Erythroblast (primary cell): ENCODE results near the gene KLHL7.
"Not testable (repeated sequence)": the region's sequence is repeated elsewhere in the genome, so short reads cannot be mapped to it uniquely, and the experiment has no call there.

Experiments
- DNase-seq, 2 experiments: peaks; one replicate each; lab custom pipeline; 2025; lab: John Stamatoyannopoulos, UW
- GATA1 ChIP-seq: IDR thresholded peaks from 2 replicates; pipeline ENCODE4 v1.6.1; 2011; ENCODE audit warnings: low read depth, mild to moderate bottlenecking, control low read depth, low read length, moderate library complexity
- POLR2A ChIP-seq: IDR thresholded peaks from 2 replicates; pipeline ENCODE4 v1.6.1; 2011; ENCODE audit warnings: mild to moderate bottlenecking, low read length

KLHL7 gene

GRCh38 chr7:23120106-23120505, 14.5 kb downstream of the KLHL7 start:
- DNase-seq: no peak
- TF ChIP-seq GATA1 (no peak), POLR2A (no peak)

GRCh38 chr7:23121165-23121564, 15.6 kb downstream of the KLHL7 start:
- TF ChIP-seq GATA1: no peak
- TF ChIP-seq POLR2A: no peak
- DNase-seq: no peak

GRCh38 chr7:23123007-23123406, 17.4 kb downstream of the KLHL7 start:
- no peak for DNase-seq
- TF ChIP-seq GATA1 (no peak), POLR2A (no peak)

- DNase-seq: no peak
- no peak for TF ChIP-seq GATA1
- no peak for TF ChIP-seq POLR2A
Observed at GRCh38 chr7:23123465-23123864, 17.9 kb downstream of the KLHL7 start.

- no peak for TF ChIP-seq GATA1
- TF ChIP-seq POLR2A: no peak
- no peak for DNase-seq
Observed at GRCh38 chr7:23129036-23129435, 23.5 kb downstream of the KLHL7 start.

- DNase-seq: not testable (repeated sequence)
Observed at GRCh38 chr7:23131799-23132198, 26.2 kb downstream of the KLHL7 start.

- DNase-seq: no peak
- TF ChIP-seq POLR2A (no peak), GATA1 (no peak)
Observed at GRCh38 chr7:23133797-23134196, 28.2 kb downstream of the KLHL7 start.

- no peak for TF ChIP-seq POLR2A
- no peak for TF ChIP-seq GATA1
- no peak for DNase-seq
Observed at GRCh38 chr7:23135755-23136154, 30.2 kb downstream of the KLHL7 start.

- DNase-seq: no peak
- TF ChIP-seq GATA1 (no peak), POLR2A (no peak)
Observed at GRCh38 chr7:23136216-23136615, 30.6 kb downstream of the KLHL7 start.

- DNase-seq: no peak
- TF ChIP-seq GATA1 (no peak), POLR2A (no peak)
Observed at GRCh38 chr7:23157679-23158078, 52.1 kb downstream of the KLHL7 start.

GRCh38 chr7:23158546-23158945, 53.0 kb downstream of the KLHL7 start:
- no peak for TF ChIP-seq POLR2A
- TF ChIP-seq GATA1: no peak
- no peak for DNase-seq

- DNase-seq: peak; percentile 76 to 91
- no peak for TF ChIP-seq GATA1
- TF ChIP-seq POLR2A: no peak
Observed at GRCh38 chr7:23161482-23161881, 55.9 kb downstream of the KLHL7 start.

GRCh38 chr7:23164846-23165245, 59.3 kb downstream of the KLHL7 start:
- TF ChIP-seq GATA1: no peak
- TF ChIP-seq POLR2A: no peak
- DNase-seq: peak; percentile 56 to 84

GRCh38 chr7:23165316-23165715, 59.7 kb downstream of the KLHL7 start:
- TF ChIP-seq POLR2A (no peak), GATA1 (no peak)
- DNase-seq: peak; percentile 47 to 69

- DNase-seq: peak in 1 of 2 experiments; percentile 7
- TF ChIP-seq GATA1 (no peak), POLR2A (no peak)
Observed at GRCh38 chr7:23167691-23168090, 62.1 kb downstream of the KLHL7 start.
